AG04449 (cell line): Measurements from ENCODE around the gene FOXN3.

ENCODE experiments used
- CTCF ChIA-PET: fragments of 350-600 bp; formaldehyde crosslinking; extraction: SDS; loops from one replicate; lab custom pipeline; 2021; ENCODE audit warnings: antibody characterized with exemption; lab: Yijun Ruan, JAX
- POLR2A ChIA-PET: fragments of 400-600, 350-600 bp; formaldehyde crosslinking; extraction: SDS; loops from one replicate; lab custom pipeline; 2020; ENCODE audit warnings: antibody characterized with exemption, inconsistent platforms; lab: Yijun Ruan, JAX
- DNase-seq: peaks from one replicate; pipeline ENCODE4 v3.0.0-alpha.2; 2010; ENCODE audit warnings: low read depth, low spot score
- H3K4me3 ChIP-seq: 2 replicates; pipeline ENCODE4 v1.5.1; 2011; ENCODE audit warnings: low read depth, mild to moderate bottlenecking, control low read depth, low read length
- CTCF ChIP-seq: IDR thresholded peaks from one replicate; pipeline ENCODE4 v1.5.1; 2011; ENCODE audit warnings: mild to moderate bottlenecking, moderate library complexity, low read length, control low read depth, inconsistent platforms; ENCODE audit not compliant: insufficient read depth; ENCODE audit errors: missing control alignments

Gene FOXN3

DNA sequence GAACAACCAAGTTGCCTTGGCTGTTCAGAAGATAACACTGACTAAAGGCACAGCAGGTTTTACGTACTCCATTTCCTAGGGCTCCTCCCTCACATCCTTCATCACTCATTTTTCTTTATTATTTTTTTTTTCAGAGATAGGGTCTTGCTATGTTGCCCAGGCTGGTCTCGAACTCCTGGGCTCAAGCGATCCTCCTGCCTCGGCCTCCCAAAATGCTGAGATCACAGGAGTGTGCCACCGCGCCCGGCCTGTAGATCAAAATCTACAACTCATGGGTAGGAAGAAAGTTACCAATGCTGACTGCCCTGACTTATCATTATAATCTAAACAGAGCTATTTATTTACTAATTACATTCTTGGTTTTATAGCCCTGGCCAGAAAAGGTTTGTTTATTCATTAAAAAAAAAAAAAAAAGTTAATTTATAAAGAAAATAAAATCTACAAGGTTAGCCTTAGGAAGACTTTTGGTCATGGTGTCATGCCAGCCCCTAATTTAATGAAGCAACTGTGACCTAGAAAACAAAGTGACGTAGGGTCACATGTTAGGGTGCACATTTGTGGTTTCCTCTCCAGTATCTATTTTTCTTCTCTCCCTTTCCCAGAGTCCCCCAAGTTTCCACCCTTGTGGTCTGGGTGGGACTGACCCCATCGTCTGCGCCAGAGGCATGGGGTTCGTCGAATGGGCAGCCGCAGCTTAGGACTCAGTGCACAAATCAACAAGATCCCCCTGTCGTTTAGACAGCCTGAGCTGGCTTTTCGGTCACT, 19.0 kb upstream of the FOXN3 start:
- POLR2A ChIA-PET: no interaction called here
- CTCF ChIA-PET: no interaction called here
- no peak for TF ChIP-seq CTCF

GRCh38 chr14:89435492-89435891, 18.5 kb upstream of the FOXN3 start:
- H3K4me3 ChIP-seq: no peak overlapping the region
- ChIA-PET CTCF (no interaction called here), POLR2A (no interaction called here)
- DNase-seq: no peak
- TF ChIP-seq CTCF: no peak

More for the DNA sequence above, 19.0 kb upstream of the FOXN3 start:
- DNase-seq: no peak
- H3K4me3 ChIP-seq: no peak overlapping the region

GRCh38 chr14:89432226-89432625, 15.2 kb upstream of the FOXN3 start:
- CTCF ChIA-PET: no interaction called here
- DNase-seq: no peak
- H3K4me3 ChIP-seq: no peak overlapping the region
- POLR2A ChIA-PET: no interaction called here
- TF ChIP-seq CTCF: no peak

- CTCF ChIA-PET: interaction anchor here (1.9 kb wide), 1 partner anchor 13 kb away, joined by 4 read pairs; no protein-coding TSS in a partner anchor
- DNase-seq: no peak
- POLR2A ChIA-PET: no interaction called here
- TF ChIP-seq CTCF: no peak
- no peak overlapping the region for H3K4me3 ChIP-seq
Observed at GRCh38 chr14:89430391-89431236, 13.6 kb upstream of the FOXN3 start.

DNA sequence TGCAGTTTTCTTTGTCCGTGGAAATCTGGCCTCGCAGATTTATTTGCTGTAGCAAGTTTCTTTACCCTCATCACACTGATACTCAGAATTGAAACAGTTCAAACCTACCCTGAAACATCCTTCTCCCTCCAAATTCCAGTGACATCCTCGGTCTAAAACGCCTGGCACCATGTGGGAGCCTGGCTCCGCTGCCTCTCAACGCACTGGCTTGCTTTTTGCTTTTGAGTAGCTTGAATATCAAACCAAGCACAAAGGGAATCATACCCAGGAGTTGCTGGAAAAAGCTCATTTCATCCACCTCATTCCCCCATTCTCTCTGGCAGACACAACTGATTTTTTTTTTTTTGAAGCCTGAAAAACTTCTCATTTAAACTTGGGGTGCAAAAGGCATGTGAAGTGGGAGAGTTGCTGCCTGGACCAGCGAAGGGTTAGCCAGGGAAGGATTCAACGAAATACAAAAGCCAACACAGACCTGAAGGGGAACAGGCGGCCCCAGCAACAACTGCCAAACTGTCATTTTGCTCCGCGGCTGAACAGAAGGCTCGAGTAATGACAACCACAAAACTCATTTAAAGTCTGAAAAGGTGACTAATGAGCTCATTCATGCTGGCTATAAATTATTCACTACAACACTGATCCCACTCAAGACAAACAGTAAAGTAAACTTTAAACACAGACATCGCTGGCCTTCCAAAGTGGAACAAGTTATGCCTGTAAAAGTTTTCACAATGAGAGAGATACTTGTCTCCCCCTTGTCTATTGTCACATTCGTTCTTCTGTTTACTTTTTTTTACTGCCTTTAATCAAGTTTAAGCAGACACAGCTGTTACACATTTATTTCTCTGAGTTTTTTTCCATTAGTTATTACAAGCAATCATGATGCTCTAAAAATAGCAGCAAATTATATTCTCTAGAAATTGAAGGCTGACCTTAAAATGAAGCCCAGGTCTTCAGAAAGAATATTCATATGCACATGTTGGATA, 12.5 kb upstream of the FOXN3 start:
- no peak for DNase-seq
- CTCF ChIA-PET: interaction anchor here (0.8 to 1.9 kb wide), 2 partner anchors 14 to 470 kb away, joined by 3 to 4 read pairs; no protein-coding TSS in a partner anchor
- POLR2A ChIA-PET: interaction anchor here (0.7 kb wide), 1 partner anchor 389 kb away, joined by 3 read pairs; no protein-coding TSS in a partner anchor
- TF ChIP-seq CTCF: no peak
- H3K4me3 ChIP-seq: no peak overlapping the region
